H9 (cell line): ENCODE results near the gene ERCC2. TPM values are rescaled to one million over a fixed set of nuclear protein-coding genes. Genes with fewer than 3 reads are reported as not detected.
A peak's percentile ranks its signal among the peaks of the same experiment; 100 is the strongest.

ENCODE experiments used
- DNase-seq: peaks from one replicate; pipeline ENCODE4 v3.0.0-alpha.2; 2017
- H2AFZ ChIP-seq: one replicate; pipeline ENCODE4 v1.6.1; 2013; ENCODE audit warnings: mild to moderate bottlenecking, low read length, control low read depth, moderate library complexity
- H2AK5ac ChIP-seq: 2 replicates; pipeline ENCODE4 v1.6.1; 2013; ENCODE audit warnings: low read length, control low read depth, mixed read lengths; ENCODE audit not compliant: insufficient read length
- H2BK120ac ChIP-seq: one replicate; pipeline ENCODE4 v1.6.1; 2013; ENCODE audit warnings: low read depth, mild to moderate bottlenecking, low read length, control low read depth, inconsistent platforms; ENCODE audit not compliant: poor library complexity, severe bottlenecking
- H2BK12ac ChIP-seq: 2 replicates; pipeline ENCODE4 v1.6.1; 2013; ENCODE audit warnings: low read length, control low read depth, mixed read lengths, low read depth; ENCODE audit not compliant: insufficient read length
- H2BK15ac ChIP-seq: 2 replicates; pipeline ENCODE4 v1.6.1; 2013; ENCODE audit warnings: low read depth, low read length, control low read depth
- H2BK20ac ChIP-seq: one replicate; pipeline ENCODE4 v1.6.1; 2013; ENCODE audit warnings: low read depth, mild to moderate bottlenecking, low read length, control low read depth, inconsistent platforms; ENCODE audit not compliant: poor library complexity, severe bottlenecking
- H2BK5ac ChIP-seq: 2 replicates; pipeline ENCODE4 v1.6.1; 2013; ENCODE audit warnings: low read length, control low read depth, mixed read lengths; ENCODE audit not compliant: insufficient read length
- H3K14ac ChIP-seq: 2 replicates; pipeline ENCODE4 v1.6.1; 2013; ENCODE audit warnings: low read length, control low read depth; ENCODE audit not compliant: insufficient read depth
- H3K18ac ChIP-seq: 2 replicates; pipeline ENCODE4 v1.6.1; 2013; ENCODE audit warnings: low read depth, mild to moderate bottlenecking, mixed read lengths, low read length, control low read depth; ENCODE audit not compliant: insufficient read length
- H3K23ac ChIP-seq: 2 replicates; pipeline ENCODE4 v1.6.1; 2013; ENCODE audit warnings: low read length, control low read depth, mixed read lengths, low read depth; ENCODE audit not compliant: insufficient read length
- H3K23me2 ChIP-seq: 2 replicates; pipeline ENCODE4 v1.6.1; 2013; ENCODE audit warnings: low read depth, mild to moderate bottlenecking, mixed read lengths, low read length, control low read depth; ENCODE audit not compliant: insufficient read length, poor library complexity, severe bottlenecking
- H3K27ac ChIP-seq: 2 replicates; pipeline ENCODE4 v1.5.1; 2013; ENCODE audit warnings: low read length, control low read depth, mixed read lengths, low read depth; ENCODE audit not compliant: insufficient read length
- H3K27me3 ChIP-seq: 2 replicates; pipeline ENCODE4 v1.6.1; 2013; ENCODE audit warnings: low read length, control low read depth, inconsistent platforms; ENCODE audit not compliant: insufficient read depth
- H3K4ac ChIP-seq: 2 replicates; pipeline ENCODE4 v1.6.1; 2013; ENCODE audit warnings: low read depth, mild to moderate bottlenecking, control low read depth, inconsistent platforms, low read length, moderate library complexity
- H3K4me1 ChIP-seq: 2 replicates; pipeline ENCODE4 v1.6.1; 2013; ENCODE audit warnings: low read length, control low read depth, inconsistent platforms; ENCODE audit not compliant: insufficient read depth
- H3K4me2 ChIP-seq: 2 replicates; pipeline ENCODE4 v1.6.1; 2013; ENCODE audit warnings: low read length, control low read depth, mixed read lengths; ENCODE audit not compliant: insufficient read length, insufficient read depth
- H3K56ac ChIP-seq: 2 replicates; pipeline ENCODE4 v1.6.1; 2013; ENCODE audit warnings: low read depth, mild to moderate bottlenecking, mixed read lengths, low read length, control low read depth; ENCODE audit not compliant: insufficient read length
- H3K79me1 ChIP-seq: 2 replicates; pipeline ENCODE4 v1.6.1; 2013; ENCODE audit warnings: low read depth, mild to moderate bottlenecking, moderate library complexity, low read length, control low read depth, inconsistent platforms; ENCODE audit not compliant: insufficient read depth, poor library complexity, severe bottlenecking
- H3K79me2 ChIP-seq: 2 replicates; pipeline ENCODE4 v1.6.1; 2013; ENCODE audit warnings: low read length, control low read depth, inconsistent platforms; ENCODE audit not compliant: insufficient read depth
- H3K9ac ChIP-seq: 2 replicates; pipeline ENCODE4 v1.6.1; 2013; ENCODE audit warnings: low read length, control low read depth, mixed read lengths; ENCODE audit not compliant: insufficient read length; ENCODE audit errors: extremely low read depth
- H3K9me3 ChIP-seq: one replicate; pipeline ENCODE4 v1.6.1; 2013; ENCODE audit warnings: low read depth, low read length, inconsistent platforms; ENCODE audit not compliant: control insufficient read depth
- H3T11ph ChIP-seq: one replicate; pipeline ENCODE4 v1.6.1; 2013; ENCODE audit warnings: mild to moderate bottlenecking, low read length, control low read depth, inconsistent platforms
- H4K20me1 ChIP-seq: one replicate; pipeline ENCODE4 v1.6.1; 2013; ENCODE audit not compliant: control insufficient read depth, insufficient read length, insufficient read depth
- H4K5ac ChIP-seq: 2 replicates; pipeline ENCODE4 v1.6.1; 2013; ENCODE audit warnings: low read depth, mild to moderate bottlenecking, mixed read lengths, low read length, control low read depth; ENCODE audit not compliant: insufficient read length
- H4K8ac ChIP-seq: replicated peaks from 2 replicates; pipeline ENCODE4 v1.6.1; 2013; ENCODE audit warnings: low read length, control low read depth, mixed read lengths, low read depth; ENCODE audit not compliant: insufficient read length
- H4K91ac ChIP-seq: 2 replicates; pipeline ENCODE4 v1.6.1; 2013; ENCODE audit warnings: low read depth, mild to moderate bottlenecking, moderate library complexity, mixed read lengths, low read length, control low read depth; ENCODE audit not compliant: insufficient read length
- H3K27ac Mint-ChIP-seq, 3 experiments: 2 replicates in 2 of 3; 3 replicates in 1 of 3; pipeline ENCODE4 v1.8.0; 2020 to 2021; ENCODE audit warnings: mixed read lengths in 3 of 3, mild to moderate bottlenecking in 1 of 3, moderate library complexity in 1 of 3
- H3K27me3 Mint-ChIP-seq: 2 replicates; pipeline ENCODE4 v1.8.0; 2021; ENCODE audit warnings: low read depth, mild to moderate bottlenecking, moderate library complexity, mixed read lengths
- H3K36me3 Mint-ChIP-seq, 3 experiments: 2 replicates in 2 of 3; 3 replicates in 1 of 3; pipeline ENCODE4 v1.8.0; 2020 to 2021; ENCODE audit warnings: low read depth in 3 of 3, mixed read lengths in 3 of 3; ENCODE audit not compliant: insufficient read depth in 1 of 3
- H3K4me1 Mint-ChIP-seq, 2 experiments: 2 replicates each; pipeline ENCODE4 v1.8.0; 2020; ENCODE audit warnings: mixed read lengths in 2 of 2
- H3K4me3 Mint-ChIP-seq, 2 experiments: 2 replicates in 1 of 2; 3 replicates in 1 of 2; pipeline ENCODE4 v1.8.0; 2020 to 2021; ENCODE audit warnings: mild to moderate bottlenecking in 2 of 2, mixed read lengths in 2 of 2, moderate library complexity in 1 of 2
- H3K9me3 Mint-ChIP-seq, 2 experiments: 2 replicates in 1 of 2; 3 replicates in 1 of 2; pipeline ENCODE4 v1.8.0; 2020; ENCODE audit warnings: mild to moderate bottlenecking in 2 of 2, mixed read lengths in 2 of 2, moderate library complexity in 1 of 2
- CTCF ChIP-seq: fragments of 200-600 bp; sonication (generic); conservative IDR thresholded peaks from 3 replicates; pipeline ENCODE4 v1.8.0; 2021; ENCODE audit warnings: antibody characterized with exemption, mild to moderate bottlenecking
- WGBS: extraction: QIAGEN DNeasy Blood & Tissue Kit; methylation state at CpG from one replicate; pipeline ENCODE4 v1.1.7; 2013; ENCODE audit warnings: missing lambda C conversion rate, low lambda C conversion rate, mixed read lengths; ENCODE audit not compliant: insufficient read length; ENCODE audit errors: extremely low coverage; 5-methylcytosine and 5-hydroxymethylcytosine counted together
- total RNA-seq: library from RNA; stranded (reverse); gene quantifications from 2 replicates; pipeline ENCODE4 v1.2.1, GENCODE V29; 2021

Gene ERCC2
- total RNA-seq, 1 experiment from 2014 or later, result 98.7 TPM

DNA sequence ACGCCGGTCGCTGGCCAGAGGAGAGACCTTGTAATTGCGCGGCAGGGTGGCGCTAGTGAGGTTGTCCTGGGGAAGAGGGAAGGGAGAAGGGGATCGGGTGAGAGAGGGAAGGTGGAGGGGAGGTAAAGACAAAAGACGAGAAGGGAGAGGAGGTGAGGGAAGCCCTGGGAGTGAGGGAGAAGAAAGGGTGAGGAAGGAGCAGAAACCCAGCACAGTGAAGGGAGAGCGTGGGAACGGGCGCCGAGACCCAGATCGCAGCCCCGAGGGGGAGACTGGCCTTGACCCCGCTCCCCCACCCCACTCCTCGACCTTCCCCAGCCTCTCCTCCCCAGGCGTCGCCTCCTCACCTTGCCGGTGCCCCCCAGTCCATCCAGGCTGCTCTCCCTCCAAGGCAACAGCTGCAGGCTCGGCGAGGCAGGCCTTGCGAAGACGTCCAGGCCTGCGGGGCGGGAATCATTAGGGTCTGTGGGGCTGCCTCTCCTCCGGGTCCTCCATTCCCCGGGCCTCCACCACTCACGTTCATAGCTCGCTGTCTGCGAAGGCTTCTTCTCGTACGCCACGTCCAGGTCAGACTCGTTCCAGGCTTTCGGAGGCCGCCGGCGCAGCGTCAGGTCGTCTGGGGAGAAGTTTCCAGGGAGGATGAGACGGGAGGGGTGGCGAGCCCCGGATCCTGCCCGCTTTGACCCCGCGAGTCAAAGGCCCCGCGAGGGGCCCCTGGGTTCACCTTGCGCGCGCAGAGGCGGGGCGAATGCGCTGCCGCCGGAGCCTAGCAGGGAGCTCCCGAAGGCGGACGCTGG lies 25.6 kb upstream of the ERCC2 start:
- Histone ChIP-seq H3K9ac (no peak overlapping the region), H3K79me1 (no peaks in the 10 kb centered on the region), H3K79me2 (no peaks in the 10 kb centered on the region), H3K23me2 (peaks cover 6% of the 10 kb centered on the region), H2BK12ac (no peak overlapping the region), H3K27me3 (no peaks in the 10 kb centered on the region; the same call in 1 of the 2 replicates), H3K4ac (no peak overlapping the region), H4K5ac (no peak overlapping the region), H3K14ac (no peak overlapping the region), H4K20me1 (no peaks in the 10 kb centered on the region), H2BK5ac (no peak overlapping the region), H2BK20ac (no peak overlapping the region), H3K4me2 (peak overlapping the region; percentile 58), H3K23ac (no peak overlapping the region), H2BK120ac (no peak overlapping the region), H4K91ac (no peak overlapping the region), H2AFZ (no peak overlapping the region), H2AK5ac (no peak overlapping the region), H2BK15ac (no peak overlapping the region), H3K9me3 (no peaks in the 10 kb centered on the region), H3K27ac (no peak overlapping the region), H3K4me1 (no peaks in the 10 kb centered on the region), H4K8ac (no peak overlapping the region), H3K56ac (no peak overlapping the region), H3K18ac (no peak overlapping the region), H3T11ph (no peak overlapping the region)
- Mint-ChIP-seq H3K36me3 (peaks cover 0 to 14% (median 0%) of the 10 kb centered on the region in 3 experiments; a peak in 3 of 7 replicates), H3K4me1 (peaks cover 10 to 20% of the 10 kb centered on the region in 2 experiments), H3K4me3 (peak overlapping the region; percentile 19 to 77; a peak in 4 of 5 replicates), H3K27ac (peak overlapping the region in 1 of 3 experiments; percentile 90; a peak in 2 of 7 replicates), H3K9me3 (no peaks in the 10 kb centered on the region), H3K27me3 (peaks cover 3% of the 10 kb centered on the region)
- TF ChIP-seq CTCF, result peak; percentile 55
- no CpG with 5 or more reads among the region's 59 CpGs for WGBS
- DNase-seq, result peak; percentile 86
